ENCODE measurements around the gene XRCC1.

Gene XRCC1

DNA sequence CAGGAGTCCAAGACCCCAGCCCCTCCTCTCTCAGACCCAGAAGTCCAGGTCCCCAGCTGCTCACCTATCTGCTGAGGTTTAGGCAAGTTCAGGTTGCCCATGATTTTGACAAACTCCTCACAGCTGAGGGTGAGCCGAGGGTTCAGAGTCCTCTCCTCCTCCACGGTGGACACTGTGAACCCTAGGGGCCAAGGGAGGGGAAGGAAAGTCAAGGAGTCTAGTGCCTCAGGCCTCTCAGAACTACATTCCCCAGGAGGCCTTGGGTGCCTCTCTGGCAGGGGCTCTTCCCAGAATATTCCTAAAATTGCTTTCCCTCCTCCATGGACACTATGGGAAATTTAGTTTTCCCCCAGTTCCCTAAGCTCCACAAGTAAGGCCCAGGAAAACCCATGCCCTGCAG lies 67.4 kb downstream of the XRCC1 start:
- DNase-seq, result no peak

- no peak for DNase-seq
Observed at GRCh38 chr19:43506629-43507028, 68.7 kb downstream of the XRCC1 start.

DNA sequence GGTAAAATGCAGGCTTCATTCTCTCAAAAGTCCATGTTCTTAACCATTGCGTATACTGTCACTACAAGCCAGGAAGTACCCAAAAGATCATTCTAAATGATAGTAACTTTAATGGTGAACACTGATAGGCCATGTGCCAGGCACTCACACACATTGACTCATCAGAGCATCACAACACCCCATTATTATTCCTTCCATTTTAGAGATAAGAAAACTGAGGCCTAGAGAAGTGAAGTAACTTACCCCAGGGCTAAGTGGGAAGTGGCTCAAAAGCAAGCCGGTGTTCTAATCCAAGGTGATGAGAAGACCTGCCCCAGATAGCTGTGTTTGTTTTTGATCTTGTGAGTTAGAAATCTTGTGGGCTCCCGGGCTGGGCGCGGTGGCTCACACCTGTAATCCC lies 69.4 kb downstream of the XRCC1 start:
- DNase-seq, result no peak

GRCh38 chr19:43505186-43505456 lies 70.2 kb downstream of the XRCC1 start:
- DNase-seq, result no peak

GRCh38 chr19:43504426-43505185 lies 70.7 kb downstream of the XRCC1 start, which contains the start of gene PHLDB3:
PHLDB3 (minus strand) TSS chr19:43504746; CDS start chr19:43504118, 628 bp downstream.
- DNase-seq, result peak; percentile 68

GRCh38 chr19:43503501-43504425 lies 71.6 kb downstream of the XRCC1 start:
- DNase-seq, result peak; percentile 99

- no peak for DNase-seq
Observed at GRCh38 chr19:43502419-43502976, 72.8 kb downstream of the XRCC1 start.

GRCh38 chr19:43501661-43502418 lies 73.5 kb downstream of the XRCC1 start:
- no peak for DNase-seq

DNA sequence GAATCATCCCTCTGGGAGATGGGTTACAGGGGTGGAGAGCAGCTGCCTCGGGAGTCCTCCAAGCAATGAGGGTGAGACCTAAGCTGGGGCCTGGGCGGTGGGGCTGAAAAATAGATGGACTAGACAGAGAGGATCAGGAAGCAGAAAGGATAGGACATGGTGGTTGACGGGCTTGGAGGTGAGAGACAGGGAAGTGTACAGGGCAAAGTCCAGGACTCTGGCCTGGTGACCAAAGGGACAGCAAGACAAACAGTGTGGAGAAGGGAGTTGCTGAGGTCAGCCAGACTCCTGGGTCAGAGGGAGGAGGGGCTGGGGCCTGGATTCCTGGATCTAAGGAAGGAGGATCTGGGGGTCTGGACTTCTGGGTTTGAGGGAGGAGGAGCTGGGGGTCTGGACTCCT lies 76.3 kb downstream of the XRCC1 start:
- no peak for DNase-seq

- no peak for DNase-seq
Observed at GRCh38 chr19:43498233-43498842, 77.0 kb downstream of the XRCC1 start.

- DNase-seq, result no peak
Observed at GRCh38 chr19:43496960-43497359, 78.4 kb downstream of the XRCC1 start.

DNA sequence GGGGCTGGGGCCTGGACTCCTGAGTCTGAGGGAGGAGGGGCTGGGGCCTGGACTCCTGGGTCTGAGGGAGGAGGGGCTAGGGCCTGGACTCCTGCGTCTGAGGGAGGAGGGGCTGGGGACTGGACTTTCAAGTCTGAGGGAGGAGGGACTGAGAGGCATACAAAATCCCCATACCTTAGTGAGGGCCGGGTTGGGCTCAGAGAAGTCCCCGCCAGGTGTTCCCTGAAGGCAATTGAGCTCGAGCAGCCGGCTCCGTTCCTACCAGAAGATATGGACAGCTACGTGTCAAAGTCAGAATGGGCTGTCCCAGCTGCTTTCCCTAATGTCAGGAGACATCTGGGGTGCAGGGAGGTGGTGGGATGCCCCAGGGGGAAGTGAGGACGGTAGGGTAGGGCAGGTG lies 80.2 kb downstream of the XRCC1 start:
- DNase-seq, result no peak
